Tibial nerve (tissue), 3 donors: ENCODE data around the gene MSMP.

Experiments
- POLR2A ChIP-seq, 2 donors: fragments of 450-650 bp; IDR thresholded peaks; one replicate each; pipeline ENCODE4 v1.6.1; 2017; ENCODE audit warnings: antibody characterized with exemption in 2 of 2, mild to moderate bottlenecking in 2 of 2, moderate library complexity in 2 of 2
- TF ChIP-seq, protein P1 (sequence below), 5 experiments: fragments of 200-600 bp in 3 of 5; fragments of 450-650 bp in 2 of 5; sonication (generic) in 3 of 5; IDR thresholded peaks; one replicate each; pipeline ENCODE4 v1.5.1; 2016 to 2019; ENCODE audit warnings: antibody characterized with exemption in 5 of 5, mild to moderate bottlenecking in 3 of 5, moderate library complexity in 2 of 5

DNA sequence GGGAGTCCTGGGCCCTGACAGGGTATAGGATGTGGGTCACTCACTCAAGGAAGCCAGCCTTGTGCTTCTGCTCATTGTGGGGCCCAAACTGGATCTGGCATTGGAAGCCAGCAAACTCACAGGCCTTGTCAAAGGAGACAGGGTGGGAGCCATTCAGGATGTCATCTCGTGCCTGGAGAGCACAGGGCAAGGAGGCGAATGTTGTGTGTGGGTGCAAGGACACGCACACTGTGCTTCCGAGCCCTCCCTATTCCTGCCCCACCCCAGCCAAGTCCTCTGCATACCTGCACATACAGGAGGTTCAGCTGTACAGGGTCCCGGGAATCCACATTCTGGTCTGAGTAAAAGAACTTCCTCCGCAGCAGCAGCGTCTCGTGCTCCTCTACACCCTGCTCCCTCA, 30.2 kb downstream of the MSMP start:
- TF ChIP-seq, protein P1, sequence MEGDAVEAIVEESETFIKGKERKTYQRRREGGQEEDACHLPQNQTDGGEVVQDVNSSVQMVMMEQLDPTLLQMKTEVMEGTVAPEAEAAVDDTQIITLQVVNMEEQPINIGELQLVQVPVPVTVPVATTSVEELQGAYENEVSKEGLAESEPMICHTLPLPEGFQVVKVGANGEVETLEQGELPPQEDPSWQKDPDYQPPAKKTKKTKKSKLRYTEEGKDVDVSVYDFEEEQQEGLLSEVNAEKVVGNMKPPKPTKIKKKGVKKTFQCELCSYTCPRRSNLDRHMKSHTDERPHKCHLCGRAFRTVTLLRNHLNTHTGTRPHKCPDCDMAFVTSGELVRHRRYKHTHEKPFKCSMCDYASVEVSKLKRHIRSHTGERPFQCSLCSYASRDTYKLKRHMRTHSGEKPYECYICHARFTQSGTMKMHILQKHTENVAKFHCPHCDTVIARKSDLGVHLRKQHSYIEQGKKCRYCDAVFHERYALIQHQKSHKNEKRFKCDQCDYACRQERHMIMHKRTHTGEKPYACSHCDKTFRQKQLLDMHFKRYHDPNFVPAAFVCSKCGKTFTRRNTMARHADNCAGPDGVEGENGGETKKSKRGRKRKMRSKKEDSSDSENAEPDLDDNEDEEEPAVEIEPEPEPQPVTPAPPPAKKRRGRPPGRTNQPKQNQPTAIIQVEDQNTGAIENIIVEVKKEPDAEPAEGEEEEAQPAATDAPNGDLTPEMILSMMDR (IDR thresholded peaks at IDR 0.05) = no peak
- no peak for TF ChIP-seq POLR2A (IDR thresholded peaks at IDR 0.05)
